Suprapubic skin (tissue), 3 donors: ENCODE measurements around the gene PARP1.

ENCODE experiments used
- EP300 ChIP-seq: sonication (generic); formaldehyde crosslinking; IDR thresholded peaks from one replicate; pipeline ENCODE4 v1.6.1; 2017; ENCODE audit warnings: antibody characterized with exemption
- TF ChIP-seq, protein P1 (sequence below), 2 donors: fragments of 200-600 bp in 1 of 2; fragments of 450-650 bp in 1 of 2; sonication (generic) in 1 of 2; IDR thresholded peaks; one replicate each; pipeline ENCODE4 v1.5.1; 2016 to 2019; ENCODE audit warnings: antibody characterized with exemption in 2 of 2, mild to moderate bottlenecking in 1 of 2, moderate library complexity in 1 of 2

DNA sequence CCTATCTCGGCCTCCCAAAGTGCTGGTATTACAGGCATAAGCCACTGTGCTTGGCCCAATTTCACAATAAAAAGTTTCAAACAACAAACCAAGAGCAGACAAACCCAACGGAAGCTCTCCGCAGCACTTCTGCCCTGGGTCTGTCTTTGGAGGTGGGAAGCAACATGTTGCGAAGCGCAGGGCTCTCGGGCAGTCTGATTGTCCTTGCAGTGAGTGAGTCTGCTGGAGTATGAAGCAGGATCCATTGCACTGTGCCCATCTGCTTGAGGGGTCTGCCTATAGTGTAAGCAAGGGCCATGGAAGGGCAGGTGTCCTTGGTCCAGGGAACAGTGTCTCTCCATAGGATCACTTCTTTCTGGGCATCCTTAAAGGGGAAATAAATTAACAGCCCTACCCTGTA, 14.6 kb upstream of the PARP1 start:
- TF ChIP-seq EP300: no peak
- TF ChIP-seq, protein P1, sequence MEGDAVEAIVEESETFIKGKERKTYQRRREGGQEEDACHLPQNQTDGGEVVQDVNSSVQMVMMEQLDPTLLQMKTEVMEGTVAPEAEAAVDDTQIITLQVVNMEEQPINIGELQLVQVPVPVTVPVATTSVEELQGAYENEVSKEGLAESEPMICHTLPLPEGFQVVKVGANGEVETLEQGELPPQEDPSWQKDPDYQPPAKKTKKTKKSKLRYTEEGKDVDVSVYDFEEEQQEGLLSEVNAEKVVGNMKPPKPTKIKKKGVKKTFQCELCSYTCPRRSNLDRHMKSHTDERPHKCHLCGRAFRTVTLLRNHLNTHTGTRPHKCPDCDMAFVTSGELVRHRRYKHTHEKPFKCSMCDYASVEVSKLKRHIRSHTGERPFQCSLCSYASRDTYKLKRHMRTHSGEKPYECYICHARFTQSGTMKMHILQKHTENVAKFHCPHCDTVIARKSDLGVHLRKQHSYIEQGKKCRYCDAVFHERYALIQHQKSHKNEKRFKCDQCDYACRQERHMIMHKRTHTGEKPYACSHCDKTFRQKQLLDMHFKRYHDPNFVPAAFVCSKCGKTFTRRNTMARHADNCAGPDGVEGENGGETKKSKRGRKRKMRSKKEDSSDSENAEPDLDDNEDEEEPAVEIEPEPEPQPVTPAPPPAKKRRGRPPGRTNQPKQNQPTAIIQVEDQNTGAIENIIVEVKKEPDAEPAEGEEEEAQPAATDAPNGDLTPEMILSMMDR (IDR thresholded peaks at IDR 0.05): no peak
